GDM1 (cell line): ENCODE measurements around the gene KCNK15.

Source experiments
- DNase-seq: peaks from one replicate; lab custom pipeline; 2025; lab: John Stamatoyannopoulos, UW

KCNK15 gene

DNA sequence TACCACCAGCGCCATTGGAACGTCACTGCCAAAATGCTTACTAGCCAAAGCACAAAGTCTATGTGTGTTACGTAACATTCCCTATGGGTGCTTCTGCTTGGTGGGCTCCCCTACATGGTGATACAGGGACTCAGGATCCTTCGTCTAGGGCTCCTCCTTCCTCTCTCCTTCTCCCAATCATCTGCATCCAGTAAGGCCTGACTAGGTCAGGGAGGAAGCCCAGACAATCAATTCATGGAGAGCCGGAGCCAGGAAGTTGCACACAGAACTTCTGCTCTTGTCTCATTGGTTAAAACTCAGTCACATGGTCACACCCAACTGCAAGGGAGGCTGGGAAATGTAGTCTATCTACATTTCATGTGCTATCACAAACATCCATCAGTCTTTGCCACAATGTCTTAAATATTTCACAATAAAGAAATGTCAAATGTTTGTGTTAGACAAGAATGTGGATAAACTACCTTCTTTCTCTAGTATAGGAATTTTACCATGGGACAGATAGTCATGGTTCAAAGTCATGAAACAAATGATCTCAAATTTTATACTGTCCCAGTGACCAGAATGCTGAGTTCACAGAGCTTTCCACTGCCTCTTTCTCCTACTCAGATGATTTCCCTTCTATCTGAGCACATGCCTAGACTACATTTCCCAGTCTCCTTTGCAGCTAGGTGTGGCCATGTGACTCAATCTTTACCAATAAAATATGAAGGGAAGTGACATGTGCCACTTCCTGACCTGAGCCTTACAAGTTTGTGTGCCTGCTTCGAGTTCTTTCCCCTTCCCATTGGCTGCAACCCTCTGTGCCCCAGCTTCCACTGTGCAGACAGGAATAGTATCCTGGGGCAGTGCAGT, 9.3 kb upstream of the KCNK15 start:
- DNase-seq: peak; percentile 44

DNA sequence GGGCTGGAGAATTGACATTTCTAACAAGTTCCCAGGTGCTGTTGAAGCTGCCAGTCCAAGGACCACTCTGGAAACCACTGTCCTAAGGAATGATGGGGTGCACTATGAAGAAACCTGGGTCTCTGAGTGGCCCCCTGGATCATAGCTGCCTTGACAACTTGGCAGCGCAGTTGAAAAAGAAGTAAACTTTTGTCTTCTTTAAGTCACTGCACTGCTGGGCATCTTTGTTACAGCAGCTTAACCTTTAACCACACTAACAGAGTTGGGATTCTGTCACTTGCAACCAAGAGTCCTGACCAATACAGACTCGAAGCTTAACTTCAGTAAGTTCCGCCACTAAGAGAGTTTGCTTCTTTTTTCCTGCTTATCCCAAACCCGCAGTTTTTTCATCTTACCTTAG, 8.5 kb upstream of the KCNK15 start:
- DNase-seq: no peak

DNA sequence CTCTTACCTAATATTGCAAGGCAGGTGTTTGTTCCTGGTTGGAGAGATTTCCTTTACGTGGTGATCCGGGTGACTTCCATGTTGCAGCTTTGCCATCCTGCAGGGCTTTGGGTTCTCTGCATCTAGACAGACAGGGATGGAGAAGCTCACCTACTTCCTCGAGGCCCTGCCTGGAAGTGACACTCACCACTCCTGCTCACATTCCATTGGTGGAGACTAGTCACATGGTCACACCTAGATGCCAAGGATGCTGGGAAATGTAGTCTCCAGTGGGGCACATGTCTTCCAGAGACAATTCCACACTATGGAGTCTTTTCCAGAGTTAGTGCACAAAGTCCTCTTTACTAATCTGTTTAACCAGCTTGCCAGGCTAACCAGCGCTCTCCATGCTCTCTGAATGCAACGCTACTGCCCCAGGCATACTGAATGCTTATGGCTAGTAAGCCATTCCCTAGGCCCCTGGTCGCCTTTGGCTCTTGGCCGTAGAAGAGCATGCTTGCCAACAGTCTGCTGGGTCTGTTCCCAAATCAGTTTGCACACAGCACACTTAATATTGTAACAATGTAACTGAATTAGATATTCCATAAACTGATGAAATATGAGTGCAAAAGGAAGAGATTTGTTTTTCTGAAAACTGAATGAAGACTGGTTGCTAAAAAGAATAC, 6.7 kb upstream of the KCNK15 start:
- peak; percentile 67 for DNase-seq

DNA sequence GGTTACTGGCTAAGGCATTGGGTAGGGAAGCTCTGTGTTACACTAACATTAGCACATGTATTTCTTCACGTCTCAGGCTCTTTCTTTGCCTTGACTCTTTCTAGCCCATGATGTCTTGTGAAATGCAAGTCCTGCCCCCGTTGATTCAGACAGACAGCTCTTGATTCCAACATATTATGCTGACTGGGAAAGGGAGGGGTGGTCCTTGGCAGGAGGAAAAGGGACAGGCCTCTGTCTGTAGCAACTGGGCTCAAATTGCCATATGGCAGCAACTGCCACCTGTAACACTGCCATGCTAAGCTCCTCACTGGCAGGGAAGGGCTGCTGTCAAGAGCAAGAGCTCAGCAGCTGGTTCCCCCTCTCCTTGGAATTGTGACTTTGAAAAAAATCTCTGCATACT, 5.7 kb upstream of the KCNK15 start:
- DNase-seq: no peak

DNA sequence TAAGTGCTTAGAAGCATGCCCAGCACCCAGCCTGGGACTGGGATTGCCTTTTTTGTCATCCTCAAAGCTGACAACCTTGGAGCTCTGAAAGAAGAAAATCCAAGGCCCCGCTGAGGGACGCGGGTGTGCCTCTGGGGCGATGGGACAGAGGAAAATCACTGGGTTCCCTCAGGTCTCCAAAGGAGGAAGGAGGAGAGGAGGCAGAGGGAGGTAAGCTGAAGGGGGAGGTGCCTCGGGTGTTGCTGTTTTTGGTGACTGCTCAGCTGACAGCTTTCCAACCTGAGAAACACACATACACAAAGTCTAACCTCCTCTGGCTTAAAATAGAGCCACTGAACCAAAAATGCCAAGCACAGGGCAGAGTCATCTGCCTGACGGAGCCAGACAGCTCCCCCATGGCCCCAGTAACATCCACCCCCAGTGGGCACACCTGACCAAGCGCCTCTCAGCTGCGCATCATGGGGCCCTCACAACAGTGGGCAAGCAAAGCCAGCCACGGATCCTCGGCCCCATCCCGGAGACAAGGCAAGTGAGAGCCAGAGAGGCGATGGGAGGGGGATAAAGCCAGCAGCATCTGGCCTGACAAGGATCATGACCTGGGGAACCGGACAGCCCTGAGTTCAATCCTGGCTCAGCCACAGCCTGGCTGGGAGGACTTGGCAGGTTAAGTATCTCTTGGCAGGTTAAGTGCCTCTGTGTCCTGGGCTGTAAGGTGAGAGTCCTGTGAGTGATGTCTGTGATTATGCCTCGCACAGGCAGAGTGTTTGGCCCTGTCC, 3.2 kb upstream of the KCNK15 start:
- no peak for DNase-seq

DNA sequence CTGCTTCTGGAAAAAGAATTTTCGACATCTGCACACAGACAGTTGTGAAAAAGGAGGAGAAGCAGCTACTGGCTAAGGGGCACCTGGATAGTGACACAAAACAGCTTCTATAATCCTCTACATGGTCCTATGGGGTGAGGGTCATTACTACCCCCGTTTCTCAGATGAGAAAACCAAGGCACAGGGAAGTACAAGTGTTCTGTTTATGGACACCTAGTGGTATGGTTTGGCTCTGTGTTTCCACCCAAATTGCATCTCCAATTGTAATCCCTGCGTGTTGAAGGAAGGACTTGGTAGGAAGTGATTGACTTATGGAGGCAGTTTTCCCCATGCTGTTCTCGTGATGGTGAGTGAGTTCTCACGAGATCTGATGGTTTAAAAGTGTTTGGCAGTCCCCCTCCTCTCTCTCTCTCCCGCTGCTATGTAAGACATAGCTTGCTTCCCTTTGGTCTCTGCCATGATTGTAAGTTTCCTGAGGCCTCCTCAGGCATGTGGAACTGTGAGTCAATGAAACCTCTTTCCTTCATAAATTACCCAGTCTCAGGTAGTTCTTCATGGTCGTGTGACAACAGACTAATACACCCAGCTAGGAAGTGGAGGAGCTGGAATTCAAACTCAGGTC, 2.5 kb upstream of the KCNK15 start:
- no peak for DNase-seq

DNA sequence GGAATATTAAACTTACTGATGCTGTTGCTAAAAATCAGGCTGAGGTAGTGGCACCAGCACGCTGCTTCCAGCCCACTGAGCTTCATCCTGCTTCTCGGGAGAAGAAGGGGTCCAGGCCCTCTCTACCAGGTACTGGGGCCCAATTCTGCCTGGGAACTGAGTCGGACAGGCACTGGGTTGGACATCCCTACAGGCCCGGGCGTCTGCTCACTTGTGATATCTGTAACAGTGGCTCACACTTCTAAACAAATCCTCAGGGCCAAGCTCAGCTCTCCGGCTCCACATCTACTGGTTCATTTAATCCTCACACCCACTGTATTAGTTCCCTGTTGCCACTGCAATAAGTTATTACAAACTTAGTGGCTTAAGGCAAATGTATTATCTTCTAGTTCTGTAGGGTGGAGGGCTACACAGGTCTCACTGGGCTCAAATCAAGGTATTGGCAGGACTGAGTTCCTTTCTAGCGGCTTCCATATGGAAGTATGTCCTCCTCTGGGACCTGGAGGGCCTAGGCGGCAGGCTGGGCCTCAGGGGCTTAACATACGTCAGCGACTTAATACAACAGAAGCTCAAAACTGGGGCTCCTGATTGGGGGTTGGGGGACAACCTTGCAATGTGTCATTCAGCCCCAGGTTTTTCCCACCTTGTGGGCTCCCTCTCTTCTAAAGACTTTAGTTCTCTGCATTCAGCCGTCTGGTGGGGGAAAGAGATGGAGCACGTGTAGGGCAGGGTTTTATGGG, 1.6 kb upstream of the KCNK15 start:
- DNase-seq: no peak

DNA sequence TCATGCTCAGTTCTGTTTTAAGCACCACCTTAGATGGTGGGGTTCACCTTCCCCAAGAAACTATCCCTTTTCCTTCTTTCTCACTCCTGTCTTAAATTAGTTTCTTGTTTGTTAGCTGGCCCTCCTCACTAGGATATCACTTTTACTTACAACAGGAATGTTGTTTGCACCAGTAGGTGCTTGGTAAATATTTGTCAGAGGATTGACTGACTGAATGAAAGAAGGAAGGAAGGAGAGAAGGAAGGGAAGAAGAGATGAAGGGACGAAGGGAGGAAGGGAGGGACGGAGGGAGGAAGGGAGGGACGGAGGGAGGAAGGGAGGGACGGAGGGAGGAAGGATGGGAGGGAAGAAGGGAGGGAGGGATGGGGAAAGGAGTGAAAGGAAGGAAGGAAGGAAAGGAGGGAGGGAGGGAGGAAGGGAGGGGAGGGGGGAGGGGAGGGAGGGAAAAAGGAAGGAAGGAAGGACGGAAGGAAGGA, 505 bp upstream of the KCNK15 start:
- no peak for DNase-seq

DNA sequence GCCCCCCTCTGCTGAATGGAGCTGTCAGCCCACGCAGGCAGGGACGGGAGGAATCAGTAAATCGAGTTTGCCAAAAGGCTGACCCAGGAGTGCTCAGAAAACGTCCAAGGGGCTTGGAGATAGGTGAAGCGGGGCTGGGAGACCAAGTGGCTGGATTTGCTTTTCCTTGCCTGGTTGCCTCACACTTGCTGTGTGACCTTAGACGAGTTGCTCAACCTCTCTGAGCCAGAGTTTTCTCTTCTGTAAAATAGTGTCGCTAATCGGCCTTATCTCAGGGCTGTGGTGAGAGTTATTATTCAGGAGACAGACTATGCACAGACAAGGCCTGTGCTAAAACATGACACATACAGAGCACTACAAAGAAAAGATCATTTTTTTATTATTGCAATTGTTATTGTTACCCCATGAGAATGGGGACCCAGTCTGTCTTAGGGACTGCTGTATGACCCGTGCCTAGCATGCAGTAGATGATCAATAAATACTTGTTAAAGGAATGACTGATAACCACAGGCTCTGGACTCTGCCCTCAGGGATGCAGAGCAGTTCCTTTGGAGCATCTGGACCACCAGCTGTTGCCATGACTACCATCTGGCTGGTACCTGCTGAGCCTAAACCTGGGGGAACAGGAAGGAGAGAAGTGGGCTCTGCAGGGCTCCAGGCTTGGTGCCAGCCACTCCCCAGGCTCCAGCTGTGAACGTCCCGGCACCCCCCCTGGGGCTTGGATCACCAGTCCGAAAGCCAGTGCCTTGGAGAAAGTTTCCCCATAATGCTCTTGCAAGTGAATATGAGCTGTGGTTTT, 901 bp downstream of the KCNK15 start:
- no peak for DNase-seq

DNA sequence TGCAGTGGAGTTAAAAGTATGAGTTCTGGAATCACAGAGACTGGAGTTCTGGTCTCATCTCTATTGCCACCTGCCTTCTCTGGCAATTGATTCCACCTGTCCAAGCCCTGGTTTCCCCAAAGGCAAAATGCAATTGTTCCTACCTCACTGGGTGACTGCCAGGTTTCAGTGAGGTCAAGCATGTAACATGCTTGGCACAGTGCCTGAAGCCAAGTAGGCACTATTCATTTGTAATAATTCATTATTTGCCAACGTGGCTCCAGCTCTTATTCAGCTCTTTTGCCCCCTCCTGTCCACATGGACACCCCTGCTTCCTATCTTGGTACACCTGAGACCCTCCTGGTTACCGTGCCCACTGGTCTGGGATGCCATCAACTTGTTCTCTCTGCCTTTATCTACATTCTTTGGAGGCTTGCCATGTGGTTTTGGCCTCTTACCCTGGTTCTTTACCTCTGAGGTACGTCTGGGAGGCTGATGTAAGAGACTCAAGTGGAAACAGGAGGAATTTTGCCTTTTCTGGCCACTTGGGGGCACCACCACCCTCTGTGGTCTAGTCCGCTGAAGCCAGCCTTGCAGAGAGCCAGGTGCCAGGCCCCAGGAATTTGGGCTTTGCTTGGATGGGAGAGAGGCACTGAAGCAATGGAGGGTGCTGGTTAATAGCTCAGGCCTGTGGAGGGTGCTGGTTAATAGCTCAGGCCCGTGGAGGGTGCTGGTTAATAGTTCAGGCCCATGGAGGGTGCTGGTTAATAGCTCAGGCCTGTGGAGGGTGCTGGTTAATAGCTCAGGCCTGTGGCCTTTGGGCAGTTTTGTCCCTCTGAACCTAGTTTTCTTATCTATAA, 1.7 kb downstream of the KCNK15 start:
- peak; percentile 33 for DNase-seq

DNA sequence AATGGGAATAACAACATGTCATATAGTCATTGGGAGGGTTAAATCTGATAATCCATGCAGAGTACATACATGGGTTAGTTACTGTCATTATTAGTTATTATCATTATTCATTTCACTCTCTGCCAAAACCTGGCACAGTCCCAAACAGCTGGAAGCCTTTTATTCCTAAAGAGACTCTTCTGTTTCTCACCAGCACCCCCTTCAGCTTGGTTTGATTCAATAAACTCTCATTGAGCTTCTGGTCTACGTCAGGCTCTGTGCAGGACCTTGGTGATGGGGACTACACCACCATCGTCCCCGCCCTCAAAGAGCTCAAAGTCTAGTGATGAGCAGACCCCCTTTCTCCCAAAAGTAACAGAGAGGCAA, 2.3 kb downstream of the KCNK15 start:
- no peak for DNase-seq

DNA sequence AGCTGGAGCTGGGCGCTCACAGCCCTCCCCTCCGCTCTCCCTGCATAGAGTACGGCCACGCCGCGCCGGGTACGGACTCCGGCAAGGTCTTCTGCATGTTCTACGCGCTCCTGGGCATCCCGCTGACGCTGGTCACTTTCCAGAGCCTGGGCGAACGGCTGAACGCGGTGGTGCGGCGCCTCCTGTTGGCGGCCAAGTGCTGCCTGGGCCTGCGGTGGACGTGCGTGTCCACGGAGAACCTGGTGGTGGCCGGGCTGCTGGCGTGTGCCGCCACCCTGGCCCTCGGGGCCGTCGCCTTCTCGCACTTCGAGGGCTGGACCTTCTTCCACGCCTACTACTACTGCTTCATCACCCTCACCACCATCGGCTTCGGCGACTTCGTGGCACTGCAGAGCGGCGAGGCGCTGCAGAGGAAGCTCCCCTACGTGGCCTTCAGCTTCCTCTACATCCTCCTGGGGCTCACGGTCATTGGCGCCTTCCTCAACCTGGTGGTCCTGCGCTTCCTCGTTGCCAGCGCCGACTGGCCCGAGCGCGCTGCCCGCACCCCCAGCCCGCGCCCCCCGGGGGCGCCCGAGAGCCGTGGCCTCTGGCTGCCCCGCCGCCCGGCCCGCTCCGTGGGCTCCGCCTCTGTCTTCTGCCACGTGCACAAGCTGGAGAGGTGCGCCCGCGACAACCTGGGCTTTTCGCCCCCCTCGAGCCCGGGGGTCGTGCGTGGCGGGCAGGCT, 4.6 kb downstream of the KCNK15 start:
- no peak for DNase-seq

DNA sequence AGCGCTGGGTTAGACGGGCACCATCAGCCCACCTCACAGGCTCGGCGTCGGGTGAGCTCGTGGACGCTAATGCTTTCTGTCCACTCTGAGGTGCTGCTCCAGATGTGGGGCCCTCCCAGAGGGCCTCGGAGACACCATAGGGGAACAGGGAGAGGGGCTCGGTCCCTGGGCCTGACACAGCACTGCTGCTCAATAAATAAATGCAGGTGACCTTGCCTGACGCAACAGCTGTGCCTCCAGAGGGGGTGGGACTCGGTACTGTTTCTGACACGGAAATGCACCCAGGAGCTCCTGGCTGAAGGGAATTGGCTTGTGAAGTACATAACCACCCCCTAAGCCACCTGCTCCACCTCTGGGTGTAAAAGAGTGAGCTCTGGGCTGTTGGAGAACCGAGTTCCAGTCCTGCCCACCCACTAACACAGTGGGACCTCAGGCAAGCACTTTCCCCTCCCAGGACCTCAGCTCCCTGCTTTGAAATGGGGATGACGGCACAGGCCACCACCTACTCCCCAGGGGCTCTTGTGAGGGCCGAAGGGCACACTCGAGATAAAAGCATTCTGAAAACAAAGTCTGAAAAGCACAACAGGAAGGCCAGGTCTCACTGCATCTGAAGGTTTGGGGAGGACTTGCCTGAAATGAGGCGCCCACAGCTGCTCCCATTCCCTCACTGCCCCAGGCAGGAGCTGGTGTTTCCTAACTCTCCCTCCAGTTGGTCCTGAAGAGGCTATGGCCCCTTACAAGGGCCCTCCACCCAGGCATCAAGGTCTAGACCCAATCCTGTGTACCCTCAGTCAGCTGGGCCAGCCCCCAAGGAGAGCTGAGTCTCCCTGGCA, 6.7 kb downstream of the KCNK15 start:
- DNase-seq: no peak

DNA sequence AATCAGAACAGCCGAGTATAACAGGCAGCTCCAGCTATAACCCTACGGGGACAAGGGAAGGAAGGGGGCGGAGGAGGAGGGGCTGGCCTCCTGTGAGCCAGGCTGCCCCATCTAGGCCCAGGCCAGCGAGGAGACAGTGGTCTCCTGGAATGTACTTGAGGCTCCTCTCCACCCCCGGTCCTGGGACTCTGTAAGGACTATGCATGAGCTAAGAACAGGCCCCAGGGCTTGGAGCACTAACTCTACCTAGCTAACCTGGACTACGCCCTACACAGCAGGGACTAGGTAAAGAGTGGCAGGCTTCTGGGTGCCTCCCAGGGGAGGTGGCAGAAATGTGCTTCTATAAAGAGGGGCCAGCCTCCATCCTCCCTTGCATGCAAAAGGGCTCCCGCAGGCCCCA, 8.9 kb downstream of the KCNK15 start:
- no peak for DNase-seq

DNA sequence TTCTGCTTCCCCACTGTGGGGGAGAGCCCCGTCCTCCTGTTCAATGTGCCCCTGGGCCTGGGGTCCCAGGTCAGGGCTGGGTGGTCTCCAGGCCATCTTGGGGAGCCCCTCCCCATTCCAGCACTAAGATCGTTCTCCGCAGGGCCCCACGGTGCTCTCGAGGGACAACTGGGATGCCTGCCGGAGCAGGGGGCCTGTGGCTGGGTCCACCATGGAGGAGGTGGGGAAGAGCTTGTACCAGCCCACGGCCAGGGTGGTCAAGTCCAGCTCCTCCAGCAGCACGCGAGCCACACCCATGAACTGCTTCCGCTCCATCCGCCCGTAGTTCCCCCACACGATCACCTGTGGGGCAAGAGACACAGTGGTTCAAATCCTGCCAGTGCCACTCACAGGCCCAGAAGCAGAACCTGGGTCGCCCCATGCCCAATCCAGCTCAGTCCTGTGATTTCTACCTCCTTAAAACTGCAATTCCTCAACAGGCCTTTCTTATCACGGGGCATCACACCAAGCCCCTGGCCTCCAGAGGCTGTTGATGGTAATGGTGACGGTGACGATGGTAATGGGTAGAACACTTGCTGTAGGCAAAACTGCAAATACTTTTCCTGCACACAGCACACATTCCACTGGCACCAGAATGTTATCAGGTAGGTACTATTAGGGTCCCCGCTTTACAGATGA, 10.5 kb downstream of the KCNK15 start:
- DNase-seq: no peak

DNA sequence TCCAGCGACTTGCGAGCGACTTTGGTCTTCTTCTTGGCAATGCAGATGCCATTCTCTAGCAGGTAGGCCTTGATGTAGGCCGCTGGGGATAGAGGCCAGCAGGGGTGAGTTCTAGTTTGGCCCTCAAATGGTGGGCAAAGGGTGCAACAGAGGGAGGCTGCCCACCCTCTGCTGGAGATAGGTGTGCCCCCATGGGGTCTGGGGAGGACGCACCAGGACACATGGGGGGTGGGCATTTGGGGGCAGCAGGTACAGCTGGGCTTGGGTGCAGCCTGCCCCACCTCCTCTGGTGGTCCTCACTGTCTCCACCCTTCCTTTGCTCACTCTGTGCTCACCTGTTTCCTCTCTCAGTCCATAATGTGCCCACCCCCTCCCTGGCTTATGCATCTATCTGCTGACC, 11.3 kb downstream of the KCNK15 start:
- no peak for DNase-seq

DNA sequence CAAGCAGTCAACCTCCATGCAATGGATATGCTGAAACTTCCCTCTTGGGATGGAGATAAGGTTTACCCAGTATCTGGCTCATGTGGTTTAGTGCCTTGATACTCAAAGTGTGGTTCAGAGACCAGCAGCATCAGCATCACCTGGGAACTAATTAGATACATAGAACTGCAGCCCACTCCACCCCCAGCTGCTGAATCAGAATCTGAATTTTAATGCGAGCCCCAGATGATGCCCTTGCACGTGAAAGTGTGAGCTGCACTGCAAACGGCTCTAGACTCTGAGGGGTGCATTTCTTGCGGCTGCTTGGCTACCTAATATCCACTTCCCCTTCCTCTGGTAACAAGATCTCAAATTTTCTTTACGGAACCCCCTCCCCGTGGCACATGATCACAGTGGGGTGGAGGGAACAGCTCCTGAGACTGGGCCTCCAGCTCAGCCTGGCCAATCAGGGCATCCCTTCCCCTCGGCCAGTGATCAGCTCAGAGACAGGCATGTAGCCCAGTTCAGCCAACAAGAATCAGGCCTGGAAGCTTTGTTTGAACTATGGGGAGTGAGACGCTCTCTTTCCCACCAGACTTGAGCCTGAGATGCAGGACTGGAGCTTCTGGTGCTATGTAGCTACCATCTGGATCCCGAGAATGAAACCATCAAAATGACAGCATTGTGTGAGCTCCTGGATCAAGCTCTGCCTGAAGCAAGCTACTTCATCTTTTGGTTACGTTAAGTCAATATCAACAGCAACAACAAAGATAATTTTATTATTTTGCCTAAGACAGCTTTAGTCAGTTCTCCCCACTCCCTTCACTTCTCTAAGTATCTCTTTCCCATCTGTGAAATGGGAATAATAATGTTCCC, 12.8 kb downstream of the KCNK15 start:
- DNase-seq: no peak
